GM21717 (cell line): ENCODE data around the gene TGFBR1.

Experiments
- ATAC-seq: cut with Tn5 transposase; IDR thresholded peaks from one replicate; pipeline ENCODE4 v1.9.1; 2021; ENCODE audit warnings: mild to moderate bottlenecking, moderate library complexity; ENCODE audit not compliant: unreplicated experiment

TGFBR1 gene

DNA sequence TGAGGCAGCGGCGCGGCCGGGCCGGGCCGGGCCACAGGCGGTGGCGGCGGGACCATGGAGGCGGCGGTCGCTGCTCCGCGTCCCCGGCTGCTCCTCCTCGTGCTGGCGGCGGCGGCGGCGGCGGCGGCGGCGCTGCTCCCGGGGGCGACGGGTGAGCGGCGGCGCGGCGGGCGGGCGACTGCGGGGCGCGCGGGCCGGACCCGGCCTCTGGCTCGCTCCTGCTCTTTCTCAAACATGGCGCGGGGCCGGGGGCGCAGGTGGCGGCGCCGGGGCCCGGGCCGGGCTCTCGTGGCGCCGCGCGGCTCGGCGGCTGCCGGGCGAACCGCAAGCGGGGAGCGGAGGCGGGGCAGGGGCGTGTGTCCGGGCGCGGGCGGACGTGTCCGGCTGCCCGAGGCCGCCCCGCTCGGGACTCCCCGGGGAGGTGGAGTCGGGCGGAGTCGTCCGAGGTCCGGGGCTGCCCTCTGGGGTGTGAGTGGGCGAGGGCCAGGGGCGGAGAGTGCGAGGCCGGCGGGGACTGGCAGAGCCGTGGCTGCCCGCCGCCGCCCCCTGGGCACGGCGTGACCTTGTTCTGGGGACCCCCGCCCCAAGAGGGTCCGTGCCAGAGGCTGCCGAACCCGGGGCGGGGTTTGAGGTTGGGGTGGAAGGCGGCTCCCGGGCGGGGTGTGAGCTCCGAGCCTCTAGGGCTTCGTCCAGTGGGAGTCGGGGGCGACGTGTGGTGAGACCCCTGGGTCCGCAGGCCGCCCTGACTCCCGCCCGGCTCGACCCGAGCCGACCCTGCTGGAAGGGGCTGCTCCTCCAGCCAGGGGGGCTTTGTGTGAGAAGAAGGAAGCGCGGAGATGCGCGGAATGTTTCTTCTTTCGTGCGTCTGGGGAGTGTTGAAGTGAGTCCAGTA, 485 bp downstream of the TGFBR1 start:
- ATAC-seq = peak; percentile 50

DNA sequence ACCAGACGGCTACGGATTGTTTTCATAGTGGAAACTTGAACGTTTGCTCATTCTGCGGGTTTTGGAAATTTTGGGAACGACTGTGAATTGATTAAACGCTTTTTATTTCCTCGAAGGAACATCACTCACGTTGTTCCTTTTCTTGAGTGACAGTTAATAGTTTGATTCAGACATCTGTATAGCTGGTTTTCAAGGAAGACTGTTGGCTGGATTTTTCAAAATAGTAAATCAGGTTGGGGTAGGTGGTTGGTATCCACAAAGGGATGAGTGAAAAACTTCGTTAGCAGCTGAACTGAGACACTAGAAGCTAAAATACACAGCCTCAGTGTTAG, 1.1 kb downstream of the TGFBR1 start:
- no peak for ATAC-seq

DNA sequence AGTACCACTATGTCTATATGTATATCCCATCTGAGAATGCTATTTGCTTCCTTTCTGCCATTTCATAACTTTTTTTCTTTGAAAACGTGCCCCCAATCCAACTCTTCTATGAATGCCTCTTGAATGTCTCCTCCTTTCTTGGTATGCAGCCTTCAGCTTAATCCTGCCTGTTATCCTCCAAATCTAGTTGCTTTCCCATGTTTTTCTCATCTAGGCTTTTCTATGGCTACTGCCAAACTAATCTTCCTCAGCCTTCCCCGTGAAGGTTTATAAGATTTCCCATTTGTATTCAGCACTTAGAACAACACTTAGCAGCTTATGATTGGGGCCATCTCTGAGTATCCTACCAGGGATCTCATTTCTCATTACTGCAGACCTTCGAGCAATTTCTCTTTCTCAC, 2.5 kb downstream of the TGFBR1 start:
- ATAC-seq = no peak

DNA sequence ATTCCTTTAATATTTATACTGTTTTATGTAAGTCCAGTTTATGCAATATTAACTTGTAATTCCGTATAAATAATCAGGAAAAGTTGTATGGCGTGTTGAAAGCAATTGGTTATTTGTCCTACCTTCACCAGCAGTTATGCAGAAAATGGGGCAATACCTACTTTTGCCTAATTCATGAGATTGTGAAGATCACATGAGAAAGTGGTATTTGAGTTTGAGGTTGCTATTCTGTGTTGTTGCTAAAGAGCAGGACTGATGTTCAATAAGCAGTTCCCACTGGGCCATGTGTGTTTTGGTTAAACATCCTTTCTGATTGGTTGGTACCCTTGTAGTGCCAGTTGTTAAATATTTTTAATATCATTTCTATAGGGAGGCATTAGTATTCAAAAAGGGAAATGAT, 3.2 kb downstream of the TGFBR1 start:
- no peak for ATAC-seq

DNA sequence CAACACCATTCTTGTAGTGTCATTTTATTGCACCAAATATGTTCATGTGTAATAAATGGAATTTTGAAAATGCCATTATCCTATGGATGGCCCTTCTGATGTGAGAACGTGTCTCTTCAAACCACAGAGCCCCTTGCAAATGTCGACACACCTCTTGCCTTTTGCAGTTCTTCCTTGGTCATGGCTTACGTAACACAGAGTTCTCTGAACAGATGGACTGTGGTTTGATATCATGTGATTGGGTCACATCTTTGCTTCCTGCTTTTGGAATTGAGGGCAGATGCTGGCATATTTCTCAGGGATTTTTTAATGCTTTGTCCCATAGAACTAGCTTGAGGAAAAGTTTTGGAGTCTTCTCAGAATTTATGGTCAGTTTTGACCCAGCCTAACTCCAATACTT, 4.6 kb downstream of the TGFBR1 start:
- no peak for ATAC-seq

DNA sequence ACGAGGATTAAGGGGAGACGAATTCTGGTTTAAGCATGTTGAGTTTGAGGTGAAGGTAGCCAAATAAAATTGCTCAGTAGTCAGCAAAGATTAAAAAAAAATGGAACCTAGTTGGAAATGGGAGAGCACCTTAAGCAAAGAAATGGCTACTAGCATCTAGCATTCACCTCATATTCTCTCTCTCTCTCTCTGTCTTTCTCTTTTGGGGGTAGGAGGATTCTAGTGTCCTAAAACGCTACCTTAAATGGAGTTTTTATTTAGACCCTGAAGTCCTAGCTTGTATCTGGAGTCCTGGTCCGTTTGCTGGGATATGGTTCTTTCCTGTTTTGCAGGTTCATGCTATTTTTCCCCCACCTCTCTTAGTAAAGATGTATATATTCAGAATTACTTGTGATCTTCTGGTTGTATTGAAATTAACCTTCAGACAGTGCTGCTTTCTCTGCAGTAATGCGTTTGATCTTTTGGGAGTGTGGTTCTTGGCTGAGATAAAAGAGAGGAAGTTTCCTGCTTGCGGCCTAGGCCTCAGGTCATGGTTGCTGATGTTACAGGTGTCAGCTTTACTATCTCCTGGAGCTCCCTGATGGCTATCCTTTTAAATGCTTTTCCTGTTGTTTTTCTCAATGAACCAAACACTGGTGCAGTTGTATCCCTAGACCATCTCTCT, 8.0 kb downstream of the TGFBR1 start:
- no peak for ATAC-seq

DNA sequence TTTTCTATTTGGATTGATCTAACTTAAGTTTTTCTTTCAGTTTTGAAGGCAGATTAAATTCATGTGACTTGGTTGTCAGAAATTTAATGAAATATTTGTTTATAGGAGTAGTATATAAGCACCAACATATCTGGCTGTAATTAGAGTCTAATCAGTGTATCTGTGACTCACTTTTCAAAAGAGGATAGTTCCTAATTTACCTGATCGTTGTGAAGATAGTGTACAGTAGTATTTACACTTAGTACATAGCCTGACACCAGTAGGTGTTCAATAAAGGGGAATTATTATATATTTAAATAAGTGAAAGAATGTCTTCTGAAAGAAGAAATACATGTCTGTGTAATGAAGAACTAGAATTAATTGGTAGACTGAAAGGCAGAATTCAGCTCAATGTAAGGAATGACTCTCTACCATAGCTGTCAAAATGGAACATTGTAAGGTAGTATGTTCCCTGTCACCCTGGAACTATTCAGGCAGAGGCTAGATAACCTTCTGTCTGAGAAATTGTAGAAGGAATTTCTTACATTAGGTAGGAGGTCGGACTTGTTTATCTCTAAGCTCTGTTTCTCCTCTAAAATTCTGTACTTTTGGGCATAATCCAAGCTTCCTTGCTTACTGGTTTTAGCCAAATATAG, 8.6 kb downstream of the TGFBR1 start:
- no peak for ATAC-seq

DNA sequence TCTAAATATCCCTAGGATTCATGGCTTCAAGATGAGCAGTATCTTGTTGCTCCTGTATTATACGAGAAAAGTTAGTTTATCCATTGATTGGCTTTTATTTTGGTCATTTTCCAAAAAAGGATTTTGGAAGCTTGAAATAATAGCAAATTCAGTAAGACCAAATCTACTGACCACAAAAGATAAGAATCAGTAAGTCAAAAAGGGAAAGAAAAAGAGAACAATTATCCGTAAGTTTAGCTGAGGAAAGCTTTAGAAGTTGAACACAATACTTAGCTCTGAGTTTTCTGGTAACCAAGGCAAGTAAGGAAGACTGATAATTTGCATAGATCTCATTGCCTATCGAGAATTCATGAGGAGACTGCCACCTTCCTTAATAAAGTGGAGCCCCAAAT, 9.1 kb downstream of the TGFBR1 start:
- ATAC-seq = no peak

DNA sequence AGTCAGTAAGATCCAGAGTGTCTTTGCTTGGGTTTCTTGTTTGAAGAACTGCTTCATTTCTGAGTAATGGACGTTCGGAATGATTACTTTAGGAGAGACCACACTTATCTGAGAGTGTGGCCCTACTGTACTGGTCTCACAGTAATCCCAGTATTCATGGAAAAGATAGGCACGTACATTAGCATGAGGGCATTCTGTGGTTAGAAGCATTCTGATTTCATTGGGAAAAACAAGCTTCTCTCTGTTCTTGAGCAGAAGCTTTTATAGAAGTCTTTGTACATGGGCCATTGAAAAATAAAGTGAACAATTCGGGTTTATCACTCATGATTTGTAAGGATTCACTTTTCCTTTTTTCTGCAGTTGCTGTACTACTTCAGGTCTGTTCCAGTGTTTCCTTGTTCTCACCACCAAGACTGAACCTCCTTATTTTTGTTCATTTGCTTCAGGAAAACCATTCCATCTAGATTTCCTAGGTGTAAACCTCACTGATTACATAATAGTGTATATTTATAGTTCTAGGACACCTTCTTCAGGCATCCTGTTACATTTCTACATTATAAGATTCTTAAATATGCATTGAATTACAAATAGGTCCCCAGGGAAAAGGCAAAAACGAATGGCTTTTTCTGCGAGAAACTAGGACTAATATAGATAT, 10.1 kb downstream of the TGFBR1 start:
- no peak for ATAC-seq

DNA sequence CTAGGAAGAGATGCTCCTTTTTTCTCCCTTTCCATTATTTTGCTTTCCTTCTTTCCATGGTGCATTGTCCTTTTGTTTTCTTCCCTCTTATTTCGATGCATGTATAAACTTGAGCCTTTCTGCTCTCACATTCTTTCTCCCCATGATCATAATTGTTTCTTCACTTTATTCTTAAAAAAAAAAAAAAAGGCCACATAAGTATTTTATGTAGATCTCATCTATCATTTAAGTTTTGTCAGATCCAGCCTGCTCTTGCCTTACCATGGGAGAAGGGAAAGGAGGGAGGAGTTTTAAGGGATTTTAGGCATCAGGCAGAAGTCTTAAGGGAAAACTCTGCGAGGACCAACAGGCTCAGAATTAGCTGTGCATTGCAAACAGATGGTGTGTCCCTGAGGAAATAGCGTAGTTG, 11.1 kb downstream of the TGFBR1 start:
- no peak for ATAC-seq

DNA sequence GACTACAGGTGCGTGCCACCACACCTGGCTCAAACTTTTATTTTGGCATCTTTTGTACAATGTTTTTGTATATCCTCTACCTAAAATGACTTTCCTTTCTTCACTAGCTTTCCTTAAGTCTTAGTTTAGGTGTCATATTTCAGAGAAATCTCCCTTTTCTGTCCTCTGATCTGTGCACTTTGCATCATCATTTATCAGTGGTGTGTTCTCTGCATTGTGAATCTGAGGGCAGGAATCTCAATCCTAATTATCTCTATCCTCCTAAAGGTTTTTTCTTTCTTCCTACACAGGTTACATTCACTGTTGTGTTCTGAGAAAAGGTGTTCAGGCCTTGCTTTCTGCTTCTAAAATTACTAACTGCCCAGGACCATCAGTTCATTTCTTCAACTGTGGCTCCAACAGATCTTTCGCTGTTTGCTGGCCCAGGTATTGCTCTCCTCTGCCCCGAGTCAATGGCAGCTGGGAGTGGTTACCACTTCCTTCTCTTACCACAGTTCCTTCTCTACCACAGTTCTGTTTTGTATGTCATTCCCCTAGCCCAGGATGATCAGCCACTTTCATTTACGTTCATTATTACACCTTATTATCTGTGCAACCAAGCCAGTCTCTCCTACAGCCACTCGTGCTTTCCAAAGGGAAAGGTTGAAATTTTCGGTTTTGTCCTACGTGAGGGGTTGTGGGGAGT, 14.0 kb downstream of the TGFBR1 start:
- ATAC-seq = peak; percentile 98

DNA sequence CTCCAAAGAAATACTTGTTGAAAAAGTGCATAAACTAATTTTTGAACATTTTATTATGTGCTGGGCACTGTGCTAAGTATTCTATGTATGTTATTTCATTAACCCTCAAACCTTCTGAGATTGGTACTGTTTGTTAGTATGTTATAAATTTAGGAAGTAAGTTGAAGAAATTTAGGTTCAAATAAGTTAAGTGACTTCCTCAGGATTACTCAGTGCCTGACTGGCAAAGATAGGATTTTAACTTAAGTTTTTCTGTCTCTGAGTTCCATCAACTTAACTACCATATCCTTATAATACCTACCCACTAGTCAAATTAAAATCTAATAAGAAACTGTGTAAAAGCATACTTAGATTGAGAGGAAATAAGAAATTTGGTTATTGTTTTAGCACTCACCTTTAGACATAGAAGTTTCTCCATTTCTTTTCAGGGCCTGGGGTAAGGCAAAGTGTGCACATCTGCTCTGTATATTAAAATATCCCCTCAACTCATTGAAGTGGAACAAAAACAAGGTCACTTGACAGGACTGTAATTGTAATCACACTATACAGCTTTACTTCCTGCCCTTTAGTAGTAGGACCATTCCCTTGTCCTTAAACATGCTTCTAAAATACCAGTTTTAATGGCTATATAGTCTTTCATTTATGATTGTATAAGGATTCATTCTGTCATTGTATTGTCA, 15.2 kb downstream of the TGFBR1 start:
- ATAC-seq = no peak

DNA sequence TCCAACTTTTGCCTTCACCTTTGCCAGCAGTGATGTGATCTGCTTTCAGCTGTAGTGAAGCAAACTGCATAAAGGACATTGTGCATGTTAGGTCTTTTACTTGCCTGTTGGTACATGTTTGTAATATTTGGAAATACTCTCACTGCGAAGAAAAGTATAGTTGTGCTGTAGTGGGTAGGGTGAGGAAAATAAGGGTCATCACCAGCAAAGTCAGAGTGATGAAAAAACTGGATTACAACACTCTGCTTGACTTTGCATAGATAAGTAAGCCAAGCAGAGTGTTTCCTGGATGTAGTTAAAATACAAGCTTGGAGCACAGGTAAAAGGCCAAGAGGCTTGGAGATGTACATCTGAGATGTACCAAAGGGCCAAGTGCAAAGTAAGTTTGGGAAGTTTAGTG, 16.7 kb downstream of the TGFBR1 start:
- ATAC-seq = no peak

DNA sequence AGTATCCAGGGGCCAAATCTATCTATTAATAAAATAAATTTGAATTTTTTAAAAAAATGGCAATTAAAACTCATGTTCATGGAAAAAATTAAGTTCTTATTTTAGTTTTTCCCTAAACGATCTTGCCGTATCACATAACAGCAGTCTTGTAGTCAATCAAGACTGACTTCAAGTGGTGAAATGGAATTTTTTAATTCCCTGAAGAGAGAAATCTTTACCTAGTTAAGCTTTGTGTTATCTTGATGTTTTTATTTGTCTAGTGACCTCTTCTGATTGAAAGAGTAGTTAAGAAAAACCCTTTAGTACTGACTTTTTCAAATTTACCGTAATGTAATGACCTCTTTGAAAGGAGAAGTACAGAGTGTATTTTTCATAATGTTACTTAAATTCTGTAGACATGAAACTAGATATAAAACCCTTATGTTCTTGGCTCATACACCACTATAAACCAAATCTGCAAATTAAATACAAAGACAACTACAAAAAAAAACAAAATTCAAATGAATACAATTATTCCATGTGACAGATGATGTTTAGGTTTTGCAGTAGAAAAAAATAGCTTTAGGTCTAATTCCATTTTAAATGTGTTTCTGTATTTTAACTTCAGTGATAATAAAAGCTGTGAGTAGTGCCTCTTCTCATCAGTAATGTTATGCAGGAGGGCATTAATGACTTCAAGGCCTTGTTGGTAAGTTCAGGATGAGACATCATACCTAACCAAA, 19.8 kb downstream of the TGFBR1 start:
- no peak for ATAC-seq

DNA sequence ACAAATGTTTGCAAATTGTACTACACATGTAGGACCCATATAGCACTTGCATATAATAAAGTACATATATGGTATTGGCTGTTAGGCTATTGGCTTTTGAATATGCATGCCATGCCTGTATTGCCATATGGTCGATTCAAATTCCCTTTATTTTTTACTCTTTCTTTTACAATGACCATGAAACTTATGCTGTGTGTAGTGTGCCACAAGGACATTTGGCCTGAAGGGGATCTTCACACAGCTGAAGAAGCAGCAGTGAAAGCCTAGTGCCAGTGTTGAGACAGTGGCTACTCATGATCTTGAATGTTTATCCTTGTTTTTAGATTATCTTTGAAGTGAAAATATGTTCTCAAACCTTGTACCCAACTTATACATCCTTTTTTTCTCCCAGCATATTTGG, 20.5 kb downstream of the TGFBR1 start:
- ATAC-seq = no peak

DNA sequence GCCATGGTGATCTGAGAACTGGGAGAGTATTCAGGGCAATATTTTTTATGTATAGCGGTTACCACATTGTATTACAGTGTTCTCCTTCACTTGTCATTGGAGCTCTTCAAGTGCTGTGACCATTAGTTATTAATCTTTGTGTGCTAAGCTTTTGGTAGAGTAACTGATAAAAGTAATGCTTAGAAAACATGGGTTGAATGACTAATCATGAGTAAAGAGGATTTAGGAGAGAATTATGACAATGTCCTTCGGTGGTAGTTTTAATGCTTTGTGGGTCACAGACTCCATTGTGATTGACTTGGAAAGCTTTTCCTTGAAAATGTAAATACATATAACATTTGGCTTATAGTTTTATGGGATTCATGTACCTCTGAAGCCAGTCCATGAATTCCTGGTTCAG, 21.4 kb downstream of the TGFBR1 start:
- no peak for ATAC-seq

DNA sequence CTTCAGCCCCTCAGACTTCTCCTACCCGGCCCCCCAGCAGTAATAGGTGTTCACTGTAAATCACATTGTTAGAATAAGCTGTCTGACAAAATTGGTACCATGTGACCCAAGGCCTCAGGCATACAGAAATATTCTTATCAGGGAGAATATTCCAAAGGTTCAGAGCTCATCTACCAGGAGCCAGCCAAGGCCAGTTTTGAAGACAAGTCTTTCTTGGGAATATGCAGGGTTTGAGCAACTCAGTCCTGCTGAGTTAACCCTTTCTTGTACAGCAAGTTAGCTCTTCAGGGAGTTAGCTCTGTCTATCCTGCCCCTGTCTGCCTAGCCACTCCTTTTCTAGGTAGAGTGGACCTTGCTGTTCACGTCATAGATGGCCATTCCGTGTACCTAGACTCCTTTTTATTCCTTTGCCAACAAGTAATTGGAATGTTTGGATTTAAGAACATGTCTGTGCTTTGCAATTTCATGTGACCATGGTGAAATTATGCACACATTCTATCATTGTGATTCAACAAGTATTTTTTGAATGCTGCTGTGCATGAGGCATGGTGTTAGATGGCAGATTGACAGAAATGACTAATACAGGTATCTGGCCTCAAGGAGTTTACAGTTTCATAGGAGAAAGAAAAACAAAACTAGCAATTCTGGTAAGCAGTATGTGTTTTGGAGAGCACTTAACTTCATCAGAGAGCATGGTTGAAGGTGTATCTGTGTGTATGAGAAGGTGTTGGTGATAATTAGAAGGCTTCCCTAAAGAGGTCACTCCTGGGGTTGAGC, 22.6 kb downstream of the TGFBR1 start:
- ATAC-seq = no peak

DNA sequence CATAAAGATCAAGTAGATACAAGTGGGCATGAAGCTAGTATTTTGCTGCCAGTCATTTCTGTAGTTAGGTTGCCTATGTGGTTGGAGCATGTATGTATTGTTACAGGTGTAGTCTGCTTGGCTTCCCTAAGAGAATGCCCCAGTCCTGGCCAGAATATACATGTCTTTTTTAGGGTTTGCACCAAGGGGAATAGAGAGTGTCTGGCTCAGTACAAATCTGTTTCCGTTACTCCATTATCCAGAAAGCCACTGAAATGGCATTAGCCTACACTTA, 23.2 kb downstream of the TGFBR1 start:
- ATAC-seq = no peak

DNA sequence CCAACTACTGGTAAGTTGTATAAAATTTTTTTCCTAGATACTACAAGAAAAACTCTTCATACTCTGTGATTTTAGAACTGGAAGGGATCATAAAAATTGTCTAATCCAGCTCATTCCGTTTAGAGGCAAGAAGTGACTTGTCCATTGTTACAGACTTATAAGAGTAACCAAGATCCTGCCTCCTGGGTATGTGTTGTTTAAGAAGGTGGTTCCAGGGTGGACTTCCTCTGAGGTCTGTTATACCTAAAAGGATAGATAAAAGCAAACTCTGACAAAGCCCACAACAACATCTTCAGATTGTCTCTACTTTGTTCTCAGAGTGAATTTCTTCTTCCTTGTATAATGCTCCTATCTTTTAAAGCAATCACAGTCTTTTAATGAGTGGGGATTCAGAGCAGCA, 24.2 kb downstream of the TGFBR1 start:
- ATAC-seq = no peak
